IMR-90 (cell line): Measurements from ENCODE around the gene CD93. TPM values are rescaled to one million over a fixed set of nuclear protein-coding genes. Genes with fewer than 3 reads are reported as not detected.
A peak's percentile ranks its signal among the peaks of the same experiment; 100 is the strongest.

Experiments
- ATAC-seq: fragments of 200-7000 bp; cut with Tn5 transposase; 2 replicates; pipeline ENCODE4 v1.9.1; 2020; ENCODE audit warnings: low read depth, mild to moderate bottlenecking, moderate library complexity
- BruUV-seq: library from RNA; stranded (reverse); fragments of 400-500 nt; replicated peaks from 2 replicates; lab custom pipeline; 2021; lab: Mats Ljungman, UMichigan
- CTCF ChIA-PET: fragments of 300-600 bp; formaldehyde crosslinking; extraction: SDS; loops from one replicate; lab custom pipeline; 2021; ENCODE audit warnings: antibody characterized with exemption; lab: Yijun Ruan, JAX
- POLR2A ChIA-PET: fragments of 300-600 bp; sonication (Branson Sonifier 250); formaldehyde crosslinking; loops from one replicate; lab custom pipeline; 2022; ENCODE audit warnings: antibody characterized with exemption; ENCODE audit not compliant: unreplicated experiment; lab: Charles Lee
- DNase-seq: peaks from one replicate; pipeline ENCODE4 v3.0.0; 2013
- H2AFZ ChIP-seq: replicated peaks from 2 replicates; pipeline ENCODE3; 2013; ENCODE audit warnings: low read length, mild to moderate bottlenecking; ENCODE audit not compliant: poor library complexity
- H2AK5ac ChIP-seq: 2 replicates; pipeline ENCODE4 v1.6.1; 2013; ENCODE audit warnings: low read depth, low read length, inconsistent platforms
- H2AK9ac ChIP-seq: replicated peaks from 2 replicates; pipeline ENCODE3; 2013; ENCODE audit warnings: mild to moderate bottlenecking, low read depth, low read length, moderate library complexity; ENCODE audit not compliant: poor library complexity
- H2BK120ac ChIP-seq: 2 replicates; pipeline ENCODE4 v1.6.1; 2013; ENCODE audit warnings: low read depth, low read length, inconsistent platforms
- H2BK15ac ChIP-seq: 3 replicates; pipeline ENCODE4 v1.6.1; 2013; ENCODE audit warnings: low read depth, low read length, inconsistent platforms
- H2BK20ac ChIP-seq: 2 replicates; pipeline ENCODE4 v1.6.1; 2013; ENCODE audit warnings: low read depth, mild to moderate bottlenecking, inconsistent platforms, low read length, moderate library complexity
- H2BK5ac ChIP-seq: 2 replicates; pipeline ENCODE4 v1.6.1; 2013; ENCODE audit warnings: mild to moderate bottlenecking, low read depth, low read length, inconsistent platforms; ENCODE audit not compliant: poor library complexity, severe bottlenecking
- H3K14ac ChIP-seq: replicated peaks from 2 replicates; pipeline ENCODE4 v1.6.1; 2013; ENCODE audit warnings: low read depth, low read length, inconsistent platforms
- H3K18ac ChIP-seq: 2 replicates; pipeline ENCODE4 v1.6.1; 2013; ENCODE audit warnings: low read depth, low read length, control low read depth
- H3K23ac ChIP-seq: 2 replicates; pipeline ENCODE4 v1.6.1; 2013; ENCODE audit warnings: low read depth, low read length, inconsistent platforms
- H3K27ac ChIP-seq: 2 replicates; pipeline ENCODE4 v1.5.1; 2013; ENCODE audit warnings: mild to moderate bottlenecking, control low read depth, low read length; ENCODE audit not compliant: insufficient read depth
- H3K27me3 ChIP-seq: 2 replicates; pipeline ENCODE4 v1.6.1; 2013; ENCODE audit warnings: low read length; ENCODE audit not compliant: control insufficient read depth, insufficient read depth
- H3K36me3 ChIP-seq: 2 replicates; pipeline ENCODE4 v1.6.1; 2013; ENCODE audit warnings: low read length, mixed read lengths; ENCODE audit not compliant: control insufficient read depth, insufficient read depth
- H3K4ac ChIP-seq: 2 replicates; pipeline ENCODE4 v1.6.1; 2013; ENCODE audit warnings: low read depth, low read length, inconsistent platforms
- H3K4me1 ChIP-seq: 2 replicates; pipeline ENCODE4 v1.6.1; 2013; ENCODE audit warnings: low read length, mixed read lengths; ENCODE audit not compliant: control insufficient read depth, insufficient read depth
- H3K4me2 ChIP-seq: 2 replicates; pipeline ENCODE4 v1.6.1; 2013; ENCODE audit warnings: low read depth, mild to moderate bottlenecking, control low read depth, low read length, moderate library complexity
- H3K4me3 ChIP-seq: 2 replicates; pipeline ENCODE4 v1.5.1; 2013; ENCODE audit warnings: low read depth, mild to moderate bottlenecking, control low read depth, low read length, moderate library complexity; ENCODE audit not compliant: insufficient read depth
- H3K56ac ChIP-seq: 2 replicates; pipeline ENCODE4 v1.6.1; 2013; ENCODE audit warnings: low read length, inconsistent platforms; ENCODE audit not compliant: insufficient read depth; ENCODE audit errors: extremely low read depth
- H3K79me1 ChIP-seq, 2 experiments: 2 replicates each; pipeline ENCODE4 v1.6.1; 2013; ENCODE audit warnings: low read length in 2 of 2, inconsistent platforms in 1 of 2, low read depth in 1 of 2
- H3K9ac ChIP-seq: 2 replicates; pipeline ENCODE4 v1.6.1; 2013; ENCODE audit warnings: low read depth, low read length, control low read depth
- H3K9me1 ChIP-seq: 2 replicates; pipeline ENCODE4 v1.6.1; 2013; ENCODE audit warnings: low read length, inconsistent platforms; ENCODE audit not compliant: insufficient read depth
- H3K9me3 ChIP-seq: 2 replicates; pipeline ENCODE4 v1.6.1; 2013; ENCODE audit warnings: low read length; ENCODE audit not compliant: control insufficient read depth, insufficient read depth
- H4K20me1 ChIP-seq: 2 replicates; pipeline ENCODE4 v1.6.1; 2013; ENCODE audit warnings: low read length, inconsistent platforms; ENCODE audit not compliant: insufficient read depth
- H4K5ac ChIP-seq: 2 replicates; pipeline ENCODE4 v1.6.1; 2013; ENCODE audit warnings: mild to moderate bottlenecking, low read depth, low read length, control low read depth
- H4K8ac ChIP-seq, 2 experiments: 2 replicates each; pipeline ENCODE4 v1.6.1; 2013; ENCODE audit warnings: low read depth in 2 of 2, low read length in 2 of 2, control low read depth in 1 of 2, inconsistent platforms in 1 of 2
- H4K91ac ChIP-seq: 2 replicates; pipeline ENCODE4 v1.6.1; 2013; ENCODE audit warnings: low read depth, low read length, inconsistent platforms; ENCODE audit not compliant: insufficient read depth
- CEBPB ChIP-seq: IDR thresholded peaks from 2 replicates; pipeline ENCODE4 v1.6.1; 2012; ENCODE audit warnings: low read depth, low read length, improper control_type of control experiment
- CTCF ChIP-seq: conservative IDR thresholded peaks from 2 replicates; pipeline ENCODE4 v1.5.1; 2012; ENCODE audit warnings: mild to moderate bottlenecking, low read depth, low read length, improper control_type of control experiment
- RAD21 ChIP-seq: IDR thresholded peaks from 2 replicates; pipeline ENCODE4 v1.6.1; 2012; ENCODE audit warnings: low read length, improper control_type of control experiment
- SMC3 ChIP-seq: fragments of 150-350 bp; IDR thresholded peaks from 2 replicates; pipeline ENCODE4 v1.6.1; 2016; ENCODE audit warnings: low read depth, mild to moderate bottlenecking, antibody characterized with exemption, low read length, moderate library complexity
- WGBS, 2 experiments: methylation state at CpG; one replicate each; pipeline versions ENCODE4 v1.1.5 to v1.1.7; 2013; ENCODE audit warnings: missing lambda C conversion rate in 2 of 2; ENCODE audit not compliant: insufficient read length in 1 of 2; ENCODE audit errors: extremely low coverage in 2 of 2; 5-methylcytosine and 5-hydroxymethylcytosine counted together
- dilution Hi-C: fragments of 300-500 bp; cut with HindIII; formaldehyde crosslinking; loops from one replicate; pipeline ENCODE4 v1.14.3; 2018; ENCODE audit warnings: low sequenced_read_pairs; ENCODE audit not compliant: unreplicated experiment
- in situ Hi-C: fragments of 300-500 bp; cut with MboI; formaldehyde crosslinking; loops from 3 replicates; pipeline ENCODE4 v1.14.3; 2019; ENCODE audit warnings: low sequenced_read_pairs, inconsistent platforms, mixed read lengths
- intact Hi-C: fragments of 100-400 bp; cut with micrococcal nuclease; formaldehyde crosslinking; loops from 2 replicates; pipeline ENCODE4 v1.10.0; 2022
- polyA plus RNA-seq, 3 experiments: library from polyadenylated mRNA; depleted of rRNA; stranded (reverse); fragments of >200 nt; gene quantifications; 2 replicates each; pipeline ENCODE4 v1.2.3, GENCODE V29; 2012; ENCODE audit warnings: low replicate concordance in 1 of 3
- total RNA-seq: library from RNA; depleted of rRNA; stranded (reverse); fragments of >200 nt; gene quantifications from 2 replicates; pipeline ENCODE4 v1.2.3, GENCODE V29; 2012

The CD93 gene
- total and polyA plus RNA-seq, 2 of the 4 experiments (the other 2 are of a cell fraction) = under 0.01 to 0.02 TPM

GRCh38 chr20:23050847-23051627 lies 35.1 kb downstream of the CD93 start:
- peak overlapping the region; percentile 82 for H3K4me2 ChIP-seq
- dilution Hi-C loops (no loop called here), in situ Hi-C loops (loop anchor here (10.0 kb wide), 1 partner anchor 294 kb away; no protein-coding TSS in a partner anchor), intact Hi-C loops (loop anchor here (1.0 kb wide), 1 partner anchor 289 kb away; no protein-coding TSS in a partner anchor)
- H3K23ac ChIP-seq = no peak overlapping the region
- H2BK120ac ChIP-seq = no peak overlapping the region
- H3K79me1 ChIP-seq = no peaks in the 10 kb centered on the region
- BruUV-seq = no TSS peak
- no peaks in the 10 kb centered on the region for H3K9me1 ChIP-seq
- DNase-seq (peak; percentile 52), ATAC-seq (peak; percentile 54)
- no peak overlapping the region for H2BK20ac ChIP-seq
- H2BK15ac ChIP-seq = no peak overlapping the region
- H2AK5ac ChIP-seq = no peak overlapping the region
- no peak overlapping the region for H3K14ac ChIP-seq
- H4K8ac ChIP-seq = no peak overlapping the region
- peaks cover 4% of the 10 kb centered on the region; the same call in 1 of the 2 replicates for H3K9me3 ChIP-seq
- peak overlapping the region; percentile 20; the same call in 1 of the 2 replicates for H3K9ac ChIP-seq
- H3K27me3 ChIP-seq = peaks cover 74% of the 10 kb centered on the region
- H4K5ac ChIP-seq = no peak overlapping the region
- H3K56ac ChIP-seq = no peak overlapping the region
- no peak overlapping the region; the same call in 1 of the 2 replicates for H3K27ac ChIP-seq
- peak overlapping the region; percentile 56 for H2AK9ac ChIP-seq
- H2BK5ac ChIP-seq = no peak overlapping the region
- ChIA-PET POLR2A (no interaction called here), CTCF (interaction anchor here (0.9 to 2.6 kb wide), 6 partner anchors 11 to 359 kb away, joined by 3 to 7 read pairs (median 4); no protein-coding TSS in a partner anchor)
- WGBS, 2 experiments = 15% methylated on average over 17 of the region's 46 CpGs; no CpG with 5 or more reads in 1 of the 2 experiments
- H2AFZ ChIP-seq = peak overlapping the region; percentile 86
- peaks cover 4% of the 10 kb centered on the region; the same call in 1 of the 2 replicates for H3K4me1 ChIP-seq
- H3K4me3 ChIP-seq = peak overlapping the region; percentile 31
- H4K91ac ChIP-seq = no peak overlapping the region
- no peak overlapping the region for H3K18ac ChIP-seq
- no peaks in the 10 kb centered on the region; the same call in 1 of the 2 replicates for H4K20me1 ChIP-seq
- H3K4ac ChIP-seq = no peak overlapping the region
- no peak for TF ChIP-seq CEBPB
- TF ChIP-seq SMC3 = peak; percentile 73
- peak; percentile 63 for TF ChIP-seq CTCF
- peak; percentile 67 for TF ChIP-seq RAD21
- H3K36me3 ChIP-seq = no peaks in the 10 kb centered on the region
